DND-41 (cell line): Measurements from ENCODE around the gene FDX1.

ENCODE experiments used
- CTCF ChIP-seq: IDR thresholded peaks from 2 replicates; pipeline ENCODE4 v1.5.1; 2012; ENCODE audit warnings: borderline replicate concordance, low read length, moderate library complexity, mild to moderate bottlenecking; ENCODE audit not compliant: poor library complexity, severe bottlenecking; ENCODE audit errors: extremely low read depth
- EZH2 ChIP-seq: IDR thresholded peaks from 3 replicates; pipeline ENCODE4 v1.6.1; 2012; ENCODE audit warnings: borderline replicate concordance, low read depth, mild to moderate bottlenecking, moderate library complexity, low read length, inconsistent platforms; ENCODE audit not compliant: severe bottlenecking

GRCh38 chr11:110513259-110513801 is 83.6 kb downstream of the FDX1 start:
- TF ChIP-seq CTCF (no peak), EZH2 (no peak)
